HG03457 (cell line): ENCODE results near the gene ILDR1.
"Not testable (repeated sequence)": the region's sequence is repeated elsewhere in the genome, so short reads cannot be mapped to it uniquely, and the experiment has no call there.

ENCODE experiments used
- ATAC-seq: cut with Tn5 transposase; IDR thresholded peaks from one replicate; pipeline ENCODE4 v1.9.1; 2021; ENCODE audit warnings: moderate number of reproducible peaks; ENCODE audit not compliant: unreplicated experiment

The ILDR1 gene

GRCh38 chr3:122021811-122022401 is at the start of gene ILDR1:
Gene ILDR1, minus strand, starts transcription at chr3:122022247. Its CDS starts 170 bp downstream, at chr3:122022077.
- ATAC-seq: no peak

GRCh38 chr3:122067588-122068240 is 45.7 kb upstream of the ILDR1 start:
- ATAC-seq: no peak

DNA sequence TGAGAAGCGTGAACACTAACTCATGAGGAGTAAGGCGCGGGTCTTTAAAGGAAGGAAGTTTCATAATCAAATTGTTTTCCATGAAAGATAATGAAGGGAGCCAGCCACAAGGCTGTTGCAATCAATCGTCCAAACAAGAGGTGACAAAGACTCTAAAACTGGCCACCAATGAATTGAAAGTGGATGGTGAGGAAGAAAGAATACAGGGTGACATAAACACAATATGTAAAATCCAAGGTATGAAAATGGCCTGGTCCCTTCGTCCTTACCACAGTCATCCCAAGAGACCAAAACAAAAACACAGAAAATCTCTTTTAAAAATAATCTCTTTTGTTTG is 45.1 kb upstream of the ILDR1 start:
- ATAC-seq: no peak

- ATAC-seq: no peak
Observed at GRCh38 chr3:122066331-122067213, 44.5 kb upstream of the ILDR1 start.

DNA sequence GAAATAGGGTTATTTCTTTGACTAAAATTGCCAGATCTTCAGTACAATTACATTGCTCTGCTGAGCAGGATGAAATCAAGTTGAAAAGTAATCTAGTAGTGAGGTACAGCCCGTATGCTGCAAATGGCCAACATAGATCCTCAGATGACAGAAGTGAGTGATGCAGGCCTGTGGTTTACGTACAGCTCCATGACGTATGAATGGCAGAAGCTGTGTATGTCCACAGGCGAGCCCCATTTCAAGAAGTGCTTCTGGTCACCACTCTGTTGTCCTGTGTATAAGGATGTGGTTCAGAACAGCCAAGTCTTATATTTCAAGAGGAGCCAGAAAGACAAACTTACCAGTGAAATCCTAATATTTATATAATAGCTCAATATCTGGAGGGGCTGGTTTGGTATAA is 42.3 kb upstream of the ILDR1 start:
- ATAC-seq: no peak

DNA sequence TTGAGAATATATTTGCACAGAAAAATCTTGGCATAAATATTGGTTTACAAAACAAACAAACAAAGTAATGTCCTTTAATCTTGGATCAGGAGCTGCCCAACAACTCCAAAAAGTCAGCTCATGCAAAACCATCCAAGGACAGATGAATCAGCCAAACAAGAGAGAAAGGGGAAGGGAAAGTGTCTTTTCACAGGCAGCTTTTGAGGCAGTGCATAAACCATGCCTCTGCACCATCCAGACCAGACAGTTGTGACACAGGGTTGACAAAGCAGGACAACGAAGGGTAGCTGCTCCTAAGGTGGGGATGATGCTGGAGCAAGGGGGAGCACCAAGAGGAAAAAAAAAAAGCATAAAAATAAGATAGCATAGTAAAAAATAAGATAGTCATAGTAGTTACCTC is 41.9 kb upstream of the ILDR1 start:
- no peak for ATAC-seq

DNA sequence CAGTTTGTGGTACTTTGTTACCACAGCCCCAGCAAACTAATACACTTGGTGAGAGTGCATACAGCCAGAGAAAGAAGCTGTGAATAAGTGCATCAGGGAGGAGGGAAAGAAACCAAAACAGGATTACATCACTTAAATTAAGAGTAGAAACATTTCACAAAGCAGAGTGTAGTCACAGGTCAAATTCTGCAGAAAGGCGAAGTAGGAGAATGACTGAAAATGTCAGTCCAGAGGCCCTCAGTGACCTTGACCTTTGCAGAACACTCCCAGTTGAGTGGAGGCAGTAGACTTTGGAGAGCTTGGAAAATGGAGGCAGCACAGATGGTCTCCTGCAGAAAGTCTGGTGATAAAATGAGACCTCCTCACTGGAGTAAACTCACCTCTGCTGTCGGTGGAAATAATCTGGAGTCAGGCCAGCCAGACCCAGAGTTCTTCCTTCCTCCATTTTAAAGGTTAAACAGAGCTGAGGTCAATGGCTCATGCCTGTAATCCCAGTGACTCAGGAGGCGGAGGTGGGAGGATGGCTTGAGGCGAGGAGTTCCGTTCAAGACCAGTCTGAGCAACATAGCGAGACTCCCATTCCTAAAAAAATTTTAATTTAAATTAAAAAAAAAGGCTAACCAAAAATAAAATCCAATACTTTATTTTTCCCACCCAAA is 38.1 kb upstream of the ILDR1 start:
- ATAC-seq: no peak

DNA sequence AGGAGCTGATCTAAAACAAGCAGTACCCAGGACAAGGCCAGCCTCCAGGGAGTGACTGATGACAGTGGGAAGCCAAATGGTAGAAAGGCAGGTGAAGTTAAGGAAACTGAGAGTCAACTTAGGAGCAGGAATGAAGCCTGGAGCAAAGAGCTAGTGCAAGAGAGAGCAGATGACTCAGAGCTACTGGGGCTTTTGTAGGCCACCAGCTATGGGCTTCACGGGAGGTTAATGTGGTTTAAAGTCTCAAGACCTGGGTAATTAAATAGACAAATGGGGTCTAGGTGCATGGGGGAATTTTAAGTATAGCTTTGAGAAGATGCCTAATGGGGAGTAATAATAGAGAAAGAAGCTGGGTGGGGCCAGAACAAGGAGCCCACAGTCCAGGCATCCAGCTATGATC is 36.2 kb upstream of the ILDR1 start:
- no peak for ATAC-seq

DNA sequence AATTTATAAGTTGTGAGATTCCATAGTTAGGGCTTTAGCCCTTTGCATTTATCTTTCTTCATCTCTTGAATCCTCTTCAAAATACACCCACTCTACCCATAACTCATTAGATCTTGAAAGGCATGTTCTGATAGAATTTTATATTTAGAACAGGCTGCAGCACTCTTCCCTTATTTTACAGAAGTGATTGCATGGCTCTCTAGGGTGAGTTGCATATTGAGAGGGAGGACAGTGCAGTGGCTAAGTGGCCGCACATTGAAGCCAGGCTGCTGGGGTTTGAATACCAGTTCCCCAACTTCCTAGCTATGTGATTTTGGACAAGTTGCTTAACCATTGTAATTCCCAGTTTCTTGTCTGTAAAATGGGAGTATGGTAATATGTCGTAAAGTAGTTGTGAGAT is 35.6 kb upstream of the ILDR1 start:
- no peak for ATAC-seq

- ATAC-seq: peak; percentile 70
Observed at GRCh38 chr3:122055215-122055614, 33.2 kb upstream of the ILDR1 start, which contains the start of gene CD86. Gene CD86, plus strand, starts transcription at chr3:122055362. Its CDS starts 128 bp downstream, at chr3:122055490.

DNA sequence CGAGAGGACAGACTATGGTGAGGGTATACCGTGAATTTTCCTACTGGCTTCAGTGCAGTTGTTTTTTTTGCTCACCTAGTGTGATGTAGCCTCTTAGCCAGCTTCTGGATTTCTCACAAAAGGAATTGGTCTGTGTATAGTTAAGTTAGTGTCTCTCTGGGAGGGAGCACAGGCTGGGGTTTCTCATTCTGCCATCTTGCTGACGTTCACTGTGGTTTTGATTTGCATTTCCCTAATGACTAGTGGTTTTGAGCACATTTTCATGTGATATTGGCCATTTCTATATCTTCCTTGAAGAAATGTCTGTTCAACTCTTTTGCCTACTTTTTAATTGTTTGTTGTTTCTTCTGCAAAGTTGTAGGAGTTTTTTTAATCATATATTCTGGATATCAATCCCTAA is 30.9 kb upstream of the ILDR1 start:
- ATAC-seq: no peak

DNA sequence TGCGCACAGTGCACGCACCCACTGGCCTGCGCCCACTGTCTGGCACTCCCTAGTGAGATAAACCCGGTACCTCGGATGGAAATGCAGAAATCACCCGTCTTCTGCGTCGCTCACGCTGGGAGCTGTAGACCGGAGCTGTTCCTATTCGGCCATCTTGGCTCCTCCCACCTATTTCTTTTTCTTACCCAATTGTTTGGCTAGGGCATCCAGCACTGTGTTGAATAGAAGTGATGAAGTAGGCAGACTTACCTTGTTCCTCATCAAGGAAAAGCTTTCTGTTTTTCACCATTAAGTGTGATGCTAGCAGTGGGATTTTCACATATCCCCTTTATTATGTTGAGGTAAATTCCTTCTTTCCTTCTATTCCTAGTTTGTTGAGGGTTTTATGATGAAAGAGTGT is 25.7 kb upstream of the ILDR1 start:
- not testable (repeated sequence) for ATAC-seq

- ATAC-seq: not testable (repeated sequence)
Observed at GRCh38 chr3:122047296-122047695, 25.2 kb upstream of the ILDR1 start.

- ATAC-seq: no peak
Observed at GRCh38 chr3:122033023-122033422, 11.0 kb upstream of the ILDR1 start.

- no peak for ATAC-seq
Observed at GRCh38 chr3:122032531-122032930, 10.5 kb upstream of the ILDR1 start.

GRCh38 chr3:122031123-122031468 is 9.0 kb upstream of the ILDR1 start:
- ATAC-seq: peak; percentile 33

- ATAC-seq: peak; percentile 43
Observed at GRCh38 chr3:122030381-122031122, 8.5 kb upstream of the ILDR1 start.

DNA sequence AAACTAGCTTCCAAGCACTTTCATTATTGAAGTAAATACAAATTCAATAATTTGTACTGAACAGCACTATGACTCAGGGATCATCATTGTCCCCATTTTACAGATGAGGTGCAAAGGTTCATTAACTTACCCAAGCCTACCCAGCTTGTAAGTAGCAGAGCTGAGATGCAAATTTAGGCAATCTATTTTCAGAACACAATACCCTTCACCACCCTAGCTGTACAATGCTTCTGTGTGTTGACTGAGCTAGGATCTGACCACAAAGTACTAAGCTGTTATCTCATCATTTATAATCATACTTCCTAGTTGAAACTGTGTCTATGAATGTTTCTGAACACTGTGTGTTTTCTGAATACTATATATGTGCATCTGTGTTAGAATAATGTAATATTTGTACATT is 3.2 kb upstream of the ILDR1 start:
- peak; percentile 72 for ATAC-seq

DNA sequence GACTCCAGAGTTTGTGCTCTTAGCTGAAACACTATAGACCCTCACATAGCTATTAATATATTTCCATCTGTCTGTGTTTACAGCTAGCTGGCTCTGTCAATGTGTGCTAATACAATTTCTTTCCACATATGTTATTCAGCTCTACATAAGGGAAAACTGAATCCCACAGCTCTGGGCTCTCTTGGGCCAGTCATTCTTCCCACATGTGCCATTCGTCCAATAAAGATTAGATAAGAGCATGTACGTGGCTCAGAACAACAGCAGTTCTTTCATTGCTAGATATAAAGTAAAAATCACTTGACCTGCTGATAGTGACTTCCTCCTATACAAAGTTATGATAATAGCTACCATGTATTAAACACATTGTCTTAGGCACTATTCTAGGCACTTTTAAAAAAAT is 2.8 kb upstream of the ILDR1 start:
- no peak for ATAC-seq

DNA sequence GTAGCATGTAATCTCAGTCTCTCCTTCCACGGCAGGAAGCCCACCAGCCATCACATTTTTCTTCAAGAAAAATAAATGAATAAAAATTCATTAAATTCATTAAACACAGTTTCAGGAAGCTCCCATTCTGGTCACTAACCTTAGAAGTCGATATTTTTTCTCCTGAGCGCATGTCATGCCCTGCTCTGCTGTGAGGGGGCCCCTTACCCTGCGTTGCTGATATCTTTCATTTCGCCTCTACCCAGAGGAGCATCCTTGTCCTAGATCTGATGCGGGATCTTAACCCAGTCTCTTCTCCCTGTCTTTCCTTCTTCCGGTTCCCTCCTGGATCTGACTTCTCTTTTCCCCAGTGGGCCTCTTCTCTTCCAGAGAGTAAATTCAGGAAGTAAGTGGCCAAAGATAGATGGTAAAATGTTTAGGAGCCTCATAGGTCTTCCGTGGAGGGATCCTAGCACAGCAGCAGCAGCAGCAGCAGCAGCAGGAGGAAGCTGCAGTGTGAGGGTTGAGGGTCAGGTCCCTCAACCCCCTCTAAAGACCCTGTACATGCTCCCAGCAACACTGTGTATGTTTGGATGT is 1.4 kb upstream of the ILDR1 start:
- ATAC-seq: no peak
